Measurements from ENCODE around the gene PHLPP1.
"Not testable (repeated sequence)": the region's sequence is repeated elsewhere in the genome, so short reads cannot be mapped to it uniquely, and the experiment has no call there.

The PHLPP1 gene

DNA sequence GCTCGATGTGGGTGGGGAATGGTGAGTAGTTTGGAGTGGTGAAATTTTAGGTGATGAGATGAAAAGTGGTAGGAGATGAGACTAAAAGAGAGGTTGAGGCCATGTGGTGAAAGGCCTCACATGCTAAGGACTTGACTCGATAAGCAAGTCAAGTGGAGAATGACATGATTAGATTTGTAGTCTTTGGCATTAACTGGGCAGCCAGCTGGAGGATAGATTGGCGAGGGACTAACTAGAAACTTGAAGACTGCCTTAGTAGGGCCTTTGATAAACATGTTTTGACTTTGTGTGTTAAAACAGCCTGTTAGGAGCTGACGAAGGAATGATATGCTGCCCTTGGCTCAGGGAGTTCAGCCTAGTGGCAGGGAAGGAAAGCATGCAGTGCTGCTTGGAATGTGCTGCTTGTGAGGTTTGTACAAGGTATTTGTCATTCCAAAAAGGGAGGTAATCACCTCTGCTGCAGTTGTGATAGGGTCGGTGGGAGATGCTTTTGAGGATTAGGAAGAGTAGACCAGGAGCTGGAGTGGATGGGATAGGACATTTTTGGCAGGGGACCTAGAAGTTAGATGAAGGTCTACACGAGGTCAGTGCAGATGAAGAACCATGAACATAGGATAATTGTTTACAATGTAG is 22.0 kb downstream of the PHLPP1 start:
- Histone ChIP-seq H3K4me1 (peaks cover 0 to 23% (median 8%) of the 10 kb centered on the region in 4 donors), H3K27ac (no peak overlapping the region), H3K4me3 (no peak overlapping the region), H3K27me3 (no peaks in the 10 kb centered on the region), H3K9me3 (peaks cover 0 to under 1% (median 0%) of the 10 kb centered on the region in 3 donors), H3K36me3 (no peaks in the 10 kb centered on the region)
- intact Hi-C loops (cut with DNase I; ENCODE audit: low total_unique reads): no loop called here
- no peak for DNase-seq
- TF ChIP-seq CTCF (IDR thresholded peaks at IDR 0.05): no peak

GRCh38 chr18:62738639-62739038 is 23.3 kb downstream of the PHLPP1 start:
- TF ChIP-seq CTCF (IDR thresholded peaks at IDR 0.05): no peak
- Histone ChIP-seq H3K4me1 (peaks cover 0 to 26% (median 7%) of the 10 kb centered on the region in 4 donors), H3K36me3 (no peaks in the 10 kb centered on the region), H3K9me3 (no peaks in the 10 kb centered on the region), H3K4me3 (no peak overlapping the region), H3K27ac (no peak overlapping the region), H3K27me3 (no peaks in the 10 kb centered on the region)
- intact Hi-C loops (cut with DNase I; ENCODE audit: low total_unique reads): no loop called here
- no peak for DNase-seq

- intact Hi-C loops (cut with DNase I; ENCODE audit: low total_unique reads): no loop called here
- Histone ChIP-seq H3K36me3 (no peaks in the 10 kb centered on the region), H3K27me3 (no peaks in the 10 kb centered on the region), H3K9me3 (no peaks in the 10 kb centered on the region), H3K4me3 (no peak overlapping the region), H3K4me1 (peaks cover 0 to 30% (median 10%) of the 10 kb centered on the region in 4 donors), H3K27ac (no peak overlapping the region)
- no peak for TF ChIP-seq CTCF (IDR thresholded peaks at IDR 0.05)
- DNase-seq: no peak
These were observed 24.6 kb downstream of the PHLPP1 start for GRCh38 chr18:62739911-62740310.

DNA sequence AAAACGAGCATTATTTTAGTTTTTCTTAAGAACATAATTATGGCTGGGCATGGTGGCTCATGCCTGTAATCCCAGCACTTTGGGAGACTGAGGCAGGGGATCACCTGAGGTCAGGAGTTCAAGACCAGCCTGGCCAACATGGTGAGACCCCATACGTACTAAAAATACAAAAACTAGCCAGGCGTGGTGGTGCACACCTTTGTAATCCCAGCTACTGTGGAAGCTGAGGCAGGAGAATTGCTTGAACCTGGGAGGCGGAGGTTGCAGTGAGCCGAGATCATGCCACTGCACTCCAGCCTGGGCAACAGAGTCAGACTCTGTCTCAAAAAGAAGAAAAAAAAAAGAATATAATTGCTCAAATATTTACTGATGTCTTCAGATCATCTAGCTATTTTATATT is 25.3 kb downstream of the PHLPP1 start:
- peaks cover 0 to 35% (median 10%) of the 10 kb centered on the region in 4 donors for H3K4me1 ChIP-seq
- DNase-seq; H3K27me3 ChIP-seq; H3K27ac ChIP-seq; H3K36me3 ChIP-seq; H3K4me3 ChIP-seq; H3K9me3 ChIP-seq; intact Hi-C loops (cut with DNase I; ENCODE audit: low total_unique reads): not testable (repeated sequence)

- H3K36me3 ChIP-seq: no peaks in the 10 kb centered on the region
- no peak for TF ChIP-seq CTCF (IDR thresholded peaks at IDR 0.05)
- H3K27ac ChIP-seq: no peak overlapping the region
- H3K4me3 ChIP-seq: no peak overlapping the region
- H3K27me3 ChIP-seq: no peaks in the 10 kb centered on the region
- H3K9me3 ChIP-seq: no peaks in the 10 kb centered on the region
- DNase-seq: no peak
- H3K4me1 ChIP-seq: peaks cover 0 to 35% (median 10%) of the 10 kb centered on the region in 4 donors
- intact Hi-C loops (cut with DNase I; ENCODE audit: low total_unique reads): no loop called here
These were observed 25.8 kb downstream of the PHLPP1 start for GRCh38 chr18:62741118-62741566.

DNA sequence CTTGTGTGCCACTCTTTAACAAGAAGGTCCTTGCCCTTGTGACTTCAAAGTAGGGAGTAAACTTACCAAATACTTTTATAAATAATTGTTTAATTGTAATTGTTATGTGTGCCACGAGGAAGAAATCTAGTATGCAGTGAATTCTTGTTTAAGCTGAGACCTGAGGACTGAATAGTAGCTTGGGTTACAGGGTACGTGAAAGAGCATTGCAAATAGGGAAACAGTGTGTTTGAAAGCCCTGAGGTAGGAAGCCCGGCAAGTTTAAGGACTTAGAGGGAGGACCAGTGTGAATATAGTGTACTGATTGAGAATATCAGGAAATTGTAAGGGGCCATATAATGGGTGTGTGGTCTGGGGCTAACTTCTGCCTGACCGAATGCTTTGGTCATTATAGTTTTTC is 26.2 kb downstream of the PHLPP1 start:
- H3K27ac ChIP-seq: no peak overlapping the region
- TF ChIP-seq CTCF (IDR thresholded peaks at IDR 0.05): no peak

More for the DNA sequence above, 26.2 kb downstream of the PHLPP1 start:
- no peaks in the 10 kb centered on the region for H3K36me3 ChIP-seq
- H3K9me3 ChIP-seq: no peaks in the 10 kb centered on the region
- no peak overlapping the region for H3K4me3 ChIP-seq
- no peak for DNase-seq
- H3K4me1 ChIP-seq: peaks cover 0 to 35% (median 10%) of the 10 kb centered on the region in 4 donors
- no peaks in the 10 kb centered on the region for H3K27me3 ChIP-seq
- intact Hi-C loops (cut with DNase I; ENCODE audit: low total_unique reads): no loop called here
